ENCODE data around the gene A2ML1. TPM values are rescaled to one million over a fixed set of nuclear protein-coding genes. Genes with fewer than 3 reads are reported as not detected.
"Not testable (repeated sequence)": the region's sequence is repeated elsewhere in the genome, so short reads cannot be mapped to it uniquely, and the experiment has no call there.

Gene A2ML1
- total RNA-seq, 1 donor from 2014 or later: 1.2 TPM

DNA sequence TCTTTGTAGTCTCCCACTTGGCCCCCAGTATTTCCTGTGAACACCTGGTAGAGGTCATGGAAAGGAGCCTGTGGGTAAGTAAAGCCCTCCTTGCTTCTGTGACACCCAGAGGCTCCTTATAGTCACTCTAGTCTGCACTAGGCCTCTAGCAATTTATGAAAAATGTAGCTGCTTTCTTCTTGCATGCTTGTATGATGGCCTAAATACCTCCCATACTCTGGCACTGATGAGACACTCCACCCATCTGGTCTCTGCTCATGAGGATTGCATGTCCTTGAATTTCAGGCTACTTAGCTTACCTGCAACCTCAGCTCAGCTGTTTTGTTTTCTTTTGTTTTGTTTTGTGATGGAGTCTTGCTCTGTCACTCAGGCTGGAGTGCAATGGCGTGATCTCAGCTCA, 4.6 kb upstream of the A2ML1 start:
- no peak for DNase-seq

DNA sequence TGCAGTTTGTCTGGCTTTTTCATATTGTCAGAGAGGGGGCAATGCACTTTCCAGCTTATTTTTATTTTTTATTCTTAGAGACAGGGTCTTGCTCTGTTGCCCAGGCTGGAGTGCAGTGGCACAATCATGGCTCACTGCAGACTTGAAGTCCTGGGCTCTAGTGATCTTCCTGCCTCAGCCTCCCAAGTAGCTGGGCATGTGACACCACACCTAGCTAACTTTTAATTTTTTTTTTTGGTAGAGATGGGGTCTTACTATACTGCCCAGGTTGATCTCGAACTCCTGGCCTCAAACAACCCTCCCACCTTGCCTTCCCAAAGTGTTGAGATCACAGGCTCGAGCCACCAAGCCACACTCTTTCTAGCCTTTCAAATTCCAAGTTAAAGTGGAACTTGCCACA, 3.9 kb upstream of the A2ML1 start:
- no peak for DNase-seq

GRCh38 chr12:8819666-8819980, 2.8 kb upstream of the A2ML1 start:
- DNase-seq: no peak

GRCh38 chr12:8820676-8821407, 1.6 kb upstream of the A2ML1 start:
- not testable (repeated sequence) for DNase-seq

- no peak for DNase-seq
Observed at GRCh38 chr12:8821591-8821990, 830 bp upstream of the A2ML1 start.

GRCh38 chr12:8823565-8824300, 1.3 kb downstream of the A2ML1 start:
- DNase-seq: no peak

DNA sequence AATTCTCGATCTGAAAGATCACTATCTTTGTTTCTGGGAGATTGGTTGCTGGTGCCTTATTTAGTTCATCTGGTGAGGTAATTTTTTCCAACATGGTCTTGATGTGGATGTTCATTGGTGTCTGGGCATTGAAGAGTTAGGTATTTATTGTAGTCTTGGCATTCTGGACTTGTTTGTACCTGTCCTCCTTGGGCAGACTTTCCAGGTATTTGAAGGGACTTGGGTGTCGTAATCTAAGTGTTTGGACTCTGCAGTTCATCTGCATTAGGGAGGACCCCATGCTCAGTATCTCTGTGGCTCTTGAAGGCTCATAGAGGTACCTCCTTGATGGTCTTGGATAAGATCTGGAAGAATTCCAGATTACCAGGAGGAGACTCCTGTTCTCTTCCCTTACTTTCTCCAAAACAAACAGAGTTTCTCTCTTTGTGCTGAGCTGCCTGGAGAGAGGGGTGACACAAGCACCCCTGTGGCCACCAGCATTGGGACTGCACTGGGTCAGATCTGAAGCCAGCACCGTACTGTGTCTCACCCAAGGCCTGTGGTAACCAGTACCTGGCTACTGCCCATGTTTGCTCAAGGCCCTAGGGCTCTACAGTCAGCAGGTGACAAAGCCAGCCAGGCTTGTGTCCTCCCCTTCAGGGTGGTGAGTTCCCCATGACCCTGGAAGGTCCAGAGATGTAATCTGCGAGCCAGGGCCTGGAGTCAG, 5.3 kb downstream of the A2ML1 start:
- no peak for DNase-seq

DNA sequence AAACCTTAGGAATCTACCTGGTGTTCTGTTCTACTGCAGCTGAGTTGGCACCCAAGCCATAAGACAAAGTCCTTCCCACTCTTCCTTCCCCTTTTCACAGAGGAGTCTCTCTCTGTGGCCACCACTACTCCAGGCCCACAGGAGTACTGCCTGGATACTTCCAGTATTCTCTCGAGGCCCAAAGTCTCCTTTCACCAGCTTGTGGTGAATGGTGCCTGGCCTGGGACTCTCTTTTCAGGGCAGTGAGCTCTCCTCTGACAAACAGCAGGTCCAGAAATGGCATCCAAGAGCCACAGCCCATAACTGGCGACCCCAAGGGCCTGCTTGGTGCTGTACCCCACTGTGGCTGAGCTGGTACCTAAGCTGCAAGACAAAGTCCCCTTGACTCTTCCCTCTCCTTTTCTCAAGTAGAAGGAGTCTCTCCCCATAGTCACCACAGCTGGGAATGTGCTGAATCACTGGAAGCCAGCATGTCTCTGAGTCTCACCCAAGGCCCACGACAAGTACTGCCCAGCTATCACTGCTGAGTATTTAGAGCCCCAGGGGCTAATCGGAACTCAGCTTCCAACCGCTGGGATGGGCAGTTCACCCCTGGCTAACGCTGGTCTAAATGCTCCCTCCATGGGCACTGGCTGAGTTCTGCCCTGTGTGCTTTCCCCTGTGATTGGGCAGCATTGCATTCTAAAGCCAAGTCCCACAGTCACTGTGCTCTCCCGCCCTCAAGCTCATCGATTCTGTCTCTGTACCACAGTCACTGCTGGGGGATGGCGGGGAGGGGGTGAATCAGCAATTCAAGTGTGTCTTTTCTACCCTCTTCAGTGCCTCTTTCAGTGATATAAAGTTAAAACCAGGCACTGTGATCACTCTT, 6.1 kb downstream of the A2ML1 start:
- DNase-seq: no peak

DNA sequence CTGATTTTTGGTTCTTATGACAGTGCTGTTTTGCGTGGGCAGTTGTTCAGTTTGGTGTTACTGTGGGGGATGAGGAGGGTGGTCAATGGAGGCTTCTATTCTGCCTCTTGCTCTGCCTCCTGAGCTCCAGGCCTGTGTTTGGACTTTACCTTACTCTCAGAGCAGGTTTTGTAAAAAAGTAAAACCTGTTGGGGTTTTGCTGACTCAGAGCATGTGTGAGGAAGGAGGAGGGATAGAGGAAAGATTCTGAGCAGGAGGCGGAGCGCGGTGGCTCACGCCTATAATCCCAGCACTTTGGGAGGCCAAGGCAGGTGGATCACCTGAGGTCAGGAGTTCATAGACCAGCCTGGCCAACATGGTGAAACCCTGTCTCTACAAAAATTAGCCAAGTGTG, 6.7 kb downstream of the A2ML1 start:
- no peak for DNase-seq

DNA sequence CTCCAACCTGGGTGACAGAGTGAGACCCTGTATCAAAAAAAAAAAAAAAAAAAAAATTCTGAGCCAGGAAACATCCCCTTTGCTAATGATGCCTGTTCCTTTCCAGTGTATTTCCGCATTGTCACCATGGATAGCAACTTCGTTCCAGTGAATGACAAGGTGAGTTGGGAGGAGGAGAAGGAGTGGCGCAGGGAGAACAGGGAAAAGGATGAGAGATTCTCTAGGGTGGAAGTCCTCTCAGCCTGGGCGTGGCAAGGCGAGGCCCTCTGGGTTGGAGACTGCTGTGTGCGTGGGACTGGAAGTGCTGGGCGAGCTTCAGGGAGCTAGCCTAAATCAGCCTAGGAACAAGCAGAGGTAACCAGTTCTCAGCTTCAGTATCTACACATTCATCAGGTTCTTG, 7.2 kb downstream of the A2ML1 start:
- DNase-seq: no peak

- DNase-seq: no peak
Observed at GRCh38 chr12:8831116-8831515, 8.7 kb downstream of the A2ML1 start.

- no peak for DNase-seq
Observed at GRCh38 chr12:8832500-8832899, 10.1 kb downstream of the A2ML1 start.

GRCh38 chr12:8834230-8834629, 11.8 kb downstream of the A2ML1 start:
- no peak for DNase-seq

- no peak for DNase-seq
Observed at GRCh38 chr12:8837291-8837690, 14.9 kb downstream of the A2ML1 start.

GRCh38 chr12:8840321-8840720, 17.9 kb downstream of the A2ML1 start:
- no peak for DNase-seq

DNA sequence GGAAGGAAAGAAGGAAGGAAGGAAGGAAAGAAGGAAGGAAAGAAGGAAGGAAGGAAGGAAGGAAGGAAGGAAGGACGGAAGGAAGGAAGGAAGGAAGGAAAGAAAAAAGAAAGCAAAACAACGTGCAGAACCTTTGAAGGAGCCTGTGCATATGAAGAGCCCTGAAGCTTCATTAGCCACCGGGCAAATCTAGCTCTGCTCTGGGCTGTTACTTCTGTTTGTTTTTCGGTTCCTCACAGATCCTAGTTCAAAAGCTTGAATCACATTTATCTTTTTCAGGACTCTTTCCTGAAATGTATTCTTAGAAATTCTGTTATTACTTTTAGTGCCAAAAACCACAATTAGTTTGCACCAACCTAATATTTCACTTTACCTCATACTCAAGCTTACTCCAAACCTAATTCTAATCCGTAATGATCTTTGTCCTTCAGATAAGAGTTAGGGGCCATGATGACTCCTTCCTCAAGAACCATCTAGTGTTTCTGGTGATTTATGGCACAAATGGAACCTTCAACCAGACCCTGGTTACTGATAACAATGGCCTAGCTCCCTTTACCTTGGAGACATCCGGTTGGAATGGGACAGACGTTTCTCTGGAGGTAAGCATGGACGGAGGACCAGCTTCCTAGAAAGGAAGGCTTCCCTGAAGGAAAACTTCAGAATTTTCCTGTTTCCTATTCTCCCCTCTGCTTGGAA, 18.7 kb downstream of the A2ML1 start:
- no peak for DNase-seq

DNA sequence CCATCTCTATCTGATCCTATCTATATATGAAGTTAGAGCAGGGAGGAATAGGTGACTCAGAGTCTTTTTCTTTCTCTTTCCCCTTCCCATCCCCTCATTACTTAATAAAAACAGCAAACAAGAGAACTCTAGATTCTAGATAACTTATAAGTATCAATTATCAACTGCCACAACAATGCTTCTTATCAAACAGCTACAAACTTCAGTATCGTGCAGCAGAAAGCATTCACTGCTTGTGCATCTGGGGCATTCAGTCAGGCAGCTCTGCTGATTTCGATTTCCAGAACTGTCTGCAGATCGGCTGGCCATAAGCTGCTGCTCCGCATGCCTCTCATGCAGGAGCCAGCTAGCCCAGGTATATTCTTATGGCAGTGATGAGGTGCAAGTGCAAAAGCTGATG, 19.4 kb downstream of the A2ML1 start:
- DNase-seq: no peak

- no peak for DNase-seq
Observed at GRCh38 chr12:8844665-8845064, 22.2 kb downstream of the A2ML1 start.

DNA sequence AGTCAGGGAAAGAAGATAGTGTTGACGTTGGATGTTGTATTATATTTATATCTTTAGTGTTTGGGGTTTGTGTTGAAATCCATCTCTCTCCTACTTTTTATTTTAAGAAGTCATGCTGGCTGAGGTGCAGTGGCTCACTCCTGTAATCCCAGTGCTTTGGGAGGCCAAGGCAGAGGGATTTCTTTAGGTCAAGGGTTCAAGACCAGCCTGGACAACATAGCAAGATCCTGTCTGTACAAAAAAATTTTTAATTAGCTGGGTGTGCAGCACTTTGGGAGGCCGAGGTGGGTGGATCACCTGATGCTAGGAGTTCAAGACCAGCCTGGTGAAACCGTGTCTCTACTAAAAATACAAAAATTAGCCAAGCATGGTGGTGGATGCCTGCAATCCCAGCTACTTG, 23.9 kb downstream of the A2ML1 start:
- no peak for DNase-seq

- no peak for DNase-seq
Observed at GRCh38 chr12:8847435-8847834, 25.0 kb downstream of the A2ML1 start.

DNA sequence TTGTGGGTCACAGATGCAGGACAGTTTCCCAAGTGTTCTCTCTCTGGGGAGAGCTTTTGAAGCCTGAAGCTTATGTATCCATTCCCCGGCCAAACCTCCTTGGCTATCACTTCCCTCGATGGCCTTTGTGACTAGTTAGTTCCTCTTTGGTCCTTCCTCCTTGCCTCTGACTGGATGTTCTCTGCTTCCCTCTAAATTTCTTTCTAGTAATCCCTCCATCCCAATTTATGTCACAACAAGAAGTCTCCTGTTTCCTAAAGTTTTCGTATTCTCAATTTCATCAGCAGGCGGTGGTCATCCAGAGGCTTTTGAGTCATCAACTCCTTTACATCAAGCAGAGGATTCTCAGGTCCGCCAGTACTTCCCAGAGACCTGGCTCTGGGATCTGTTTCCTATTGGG, 27.5 kb downstream of the A2ML1 start:
- no peak for DNase-seq

- DNase-seq: no peak
Observed at GRCh38 chr12:8852119-8852518, 29.7 kb downstream of the A2ML1 start.

Measured in occipital lobe (tissue), 2 donors.